Panc1 (cell line): ENCODE measurements around the gene TRIM37. TPM values are rescaled to one million over a fixed set of nuclear protein-coding genes. Genes with fewer than 3 reads are reported as not detected.

Experiments
- ATAC-seq: fragments of 200-7000 bp; cut with Tn5 transposase; 2 replicates; pipeline ENCODE4 v1.9.1; 2020; ENCODE audit warnings: mild to moderate bottlenecking, moderate library complexity
- BruUV-seq: library from RNA; stranded (reverse); fragments of 400-500 nt; replicated peaks from 2 replicates; lab custom pipeline; 2021; lab: Mats Ljungman, UMichigan
- CTCF ChIA-PET: fragments of 300-600 bp; sonication (Branson Sonifier 250); formaldehyde crosslinking; loops from one replicate; lab custom pipeline; 2022; ENCODE audit warnings: antibody characterized with exemption; lab: Charles Lee
- POLR2A ChIA-PET: fragments of 300-600 bp; sonication (Branson Sonifier 250); formaldehyde crosslinking; loops from one replicate; lab custom pipeline; 2022; ENCODE audit warnings: antibody characterized with exemption; lab: Charles Lee
- DNase-seq: peaks from one replicate; pipeline ENCODE4 v3.0.0-alpha.2; 2010; ENCODE audit warnings: low read depth, low spot score
- H3K27ac ChIP-seq: 2 replicates; pipeline ENCODE4 v1.5.1; 2011; ENCODE audit warnings: mild to moderate bottlenecking, low read length, inconsistent platforms
- H3K27me3 ChIP-seq: fragments of 200-500 bp; sonication (Bioruptor generic); 2 replicates; pipeline ENCODE4 v1.6.0; 2014; ENCODE audit warnings: low read length, inconsistent platforms; ENCODE audit not compliant: control insufficient read depth, insufficient read depth
- H3K36me3 ChIP-seq: fragments of 200-500 bp; sonication (Bioruptor generic); 2 replicates; pipeline ENCODE4 v1.5.1; 2014; ENCODE audit warnings: inconsistent platforms, mild to moderate bottlenecking, low read length, moderate library complexity; ENCODE audit not compliant: control insufficient read depth, insufficient read depth
- H3K4me1 ChIP-seq: 2 replicates; pipeline ENCODE4 v1.5.1; 2011; ENCODE audit warnings: inconsistent platforms, mild to moderate bottlenecking, low read length, moderate library complexity; ENCODE audit not compliant: control insufficient read depth, insufficient read depth
- H3K4me3 ChIP-seq, 2 experiments: 2 replicates each; pipeline ENCODE4 v1.5.1; 2011 to 2012; ENCODE audit warnings: low read depth in 2 of 2, low read length in 2 of 2, mild to moderate bottlenecking in 2 of 2, inconsistent platforms in 1 of 2, moderate library complexity in 1 of 2
- H3K9me3 ChIP-seq: fragments of 200-500 bp; sonication (Bioruptor generic); 2 replicates; pipeline ENCODE4 v1.5.1; 2014; ENCODE audit warnings: low read depth, mild to moderate bottlenecking, inconsistent platforms, low read length, moderate library complexity; ENCODE audit not compliant: control insufficient read depth, insufficient read depth
- POLR2AphosphoS5 ChIP-seq: IDR thresholded peaks from 2 replicates; pipeline ENCODE4 v1.6.1; 2012; ENCODE audit warnings: mild to moderate bottlenecking, low read depth, low read length, moderate library complexity
- SIN3A ChIP-seq: IDR thresholded peaks from 2 replicates; pipeline ENCODE4 v1.6.1; 2012; ENCODE audit warnings: low read depth, mild to moderate bottlenecking, low read length, moderate library complexity, borderline replicate concordance; ENCODE audit not compliant: insufficient read depth
- TCF7L2 ChIP-seq: IDR thresholded peaks from 2 replicates; pipeline ENCODE4 v1.6.1; 2011; ENCODE audit warnings: mild to moderate bottlenecking, low read depth, low read length, inconsistent platforms
- in situ Hi-C: cut with HindIII; loops from 2 replicates; pipeline ENCODE4 v1.10.0; 2016; ENCODE audit warnings: low sequenced_read_pairs, low pct_unique_long_range_greater_than_20kb
- intact Hi-C: fragments of 100-400 bp; cut with micrococcal nuclease; formaldehyde crosslinking; loops from one replicate; pipeline ENCODE4 v1.10.0; 2022; ENCODE audit not compliant: unreplicated experiment
- total RNA-seq: library from RNA; stranded (reverse); gene quantifications from one replicate; pipeline ENCODE4 v1.2.1, GENCODE V29; 2021; ENCODE audit not compliant: unreplicated experiment
- TF ChIP-seq, protein P1 (sequence below), 2 experiments: IDR thresholded peaks; 2 replicates each; pipeline ENCODE4 v1.6.1; 2011 to 2012; ENCODE audit warnings: low read depth in 2 of 2, control low read depth in 1 of 2, low read length in 1 of 2, mild to moderate bottlenecking in 1 of 2, moderate library complexity in 1 of 2; ENCODE audit not compliant: insufficient read depth in 1 of 2
- TF ChIP-seq, protein P2 (sequence below): fragments of 450-650 bp; IDR thresholded peaks from 2 replicates; pipeline ENCODE4 v1.5.1; 2017; ENCODE audit warnings: mild to moderate bottlenecking

Gene TRIM37
- total RNA-seq, 1 experiment from 2014 or later, result 43.3 TPM

DNA sequence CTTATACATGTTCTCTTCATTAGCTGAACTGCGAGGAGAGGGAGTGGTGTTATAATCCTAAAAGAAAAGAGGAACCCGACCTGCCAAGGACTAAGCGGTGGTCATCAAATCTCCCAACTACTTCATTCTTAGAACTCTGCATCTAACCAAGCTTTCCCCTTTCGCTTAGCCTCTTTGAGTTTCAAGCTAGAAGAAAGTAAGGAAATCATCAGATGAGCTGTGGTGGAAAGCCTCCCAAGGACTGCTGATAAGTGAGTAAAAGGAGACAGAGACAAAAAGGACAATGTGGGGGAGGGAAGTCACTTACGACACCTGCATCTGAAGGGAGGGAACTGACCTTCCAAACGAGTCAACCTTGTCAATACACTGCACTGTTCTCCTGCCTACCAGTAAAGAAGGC, 121.3 kb downstream of the TRIM37 start:
- CTCF ChIA-PET, result no interaction called here
- Histone ChIP-seq H3K9me3 (no peaks in the 10 kb centered on the region), H3K27me3 (no peaks in the 10 kb centered on the region), H3K27ac (no peak overlapping the region), H3K36me3 (no peaks in the 10 kb centered on the region; the same call in 1 of the 2 replicates), H3K4me1 (no peaks in the 10 kb centered on the region), H3K4me3 (no peak overlapping the region)
- no peak for DNase-seq
- POLR2A ChIA-PET, result no interaction called here
- ATAC-seq, result no peak
- TF ChIP-seq, protein P1, sequence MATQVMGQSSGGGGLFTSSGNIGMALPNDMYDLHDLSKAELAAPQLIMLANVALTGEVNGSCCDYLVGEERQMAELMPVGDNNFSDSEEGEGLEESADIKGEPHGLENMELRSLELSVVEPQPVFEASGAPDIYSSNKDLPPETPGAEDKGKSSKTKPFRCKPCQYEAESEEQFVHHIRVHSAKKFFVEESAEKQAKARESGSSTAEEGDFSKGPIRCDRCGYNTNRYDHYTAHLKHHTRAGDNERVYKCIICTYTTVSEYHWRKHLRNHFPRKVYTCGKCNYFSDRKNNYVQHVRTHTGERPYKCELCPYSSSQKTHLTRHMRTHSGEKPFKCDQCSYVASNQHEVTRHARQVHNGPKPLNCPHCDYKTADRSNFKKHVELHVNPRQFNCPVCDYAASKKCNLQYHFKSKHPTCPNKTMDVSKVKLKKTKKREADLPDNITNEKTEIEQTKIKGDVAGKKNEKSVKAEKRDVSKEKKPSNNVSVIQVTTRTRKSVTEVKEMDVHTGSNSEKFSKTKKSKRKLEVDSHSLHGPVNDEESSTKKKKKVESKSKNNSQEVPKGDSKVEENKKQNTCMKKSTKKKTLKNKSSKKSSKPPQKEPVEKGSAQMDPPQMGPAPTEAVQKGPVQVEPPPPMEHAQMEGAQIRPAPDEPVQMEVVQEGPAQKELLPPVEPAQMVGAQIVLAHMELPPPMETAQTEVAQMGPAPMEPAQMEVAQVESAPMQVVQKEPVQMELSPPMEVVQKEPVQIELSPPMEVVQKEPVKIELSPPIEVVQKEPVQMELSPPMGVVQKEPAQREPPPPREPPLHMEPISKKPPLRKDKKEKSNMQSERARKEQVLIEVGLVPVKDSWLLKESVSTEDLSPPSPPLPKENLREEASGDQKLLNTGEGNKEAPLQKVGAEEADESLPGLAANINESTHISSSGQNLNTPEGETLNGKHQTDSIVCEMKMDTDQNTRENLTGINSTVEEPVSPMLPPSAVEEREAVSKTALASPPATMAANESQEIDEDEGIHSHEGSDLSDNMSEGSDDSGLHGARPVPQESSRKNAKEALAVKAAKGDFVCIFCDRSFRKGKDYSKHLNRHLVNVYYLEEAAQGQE (IDR thresholded peaks at IDR 0.05; ENCODE audit: insufficient read depth in 1 of 2, low read depth in 2 of 2, low read length in 1 of 2), result no peak
- TF ChIP-seq POLR2AphosphoS5, result no peak
- TF ChIP-seq SIN3A, result no peak
- TF ChIP-seq TCF7L2, result no peak
- TF ChIP-seq, protein P2, sequence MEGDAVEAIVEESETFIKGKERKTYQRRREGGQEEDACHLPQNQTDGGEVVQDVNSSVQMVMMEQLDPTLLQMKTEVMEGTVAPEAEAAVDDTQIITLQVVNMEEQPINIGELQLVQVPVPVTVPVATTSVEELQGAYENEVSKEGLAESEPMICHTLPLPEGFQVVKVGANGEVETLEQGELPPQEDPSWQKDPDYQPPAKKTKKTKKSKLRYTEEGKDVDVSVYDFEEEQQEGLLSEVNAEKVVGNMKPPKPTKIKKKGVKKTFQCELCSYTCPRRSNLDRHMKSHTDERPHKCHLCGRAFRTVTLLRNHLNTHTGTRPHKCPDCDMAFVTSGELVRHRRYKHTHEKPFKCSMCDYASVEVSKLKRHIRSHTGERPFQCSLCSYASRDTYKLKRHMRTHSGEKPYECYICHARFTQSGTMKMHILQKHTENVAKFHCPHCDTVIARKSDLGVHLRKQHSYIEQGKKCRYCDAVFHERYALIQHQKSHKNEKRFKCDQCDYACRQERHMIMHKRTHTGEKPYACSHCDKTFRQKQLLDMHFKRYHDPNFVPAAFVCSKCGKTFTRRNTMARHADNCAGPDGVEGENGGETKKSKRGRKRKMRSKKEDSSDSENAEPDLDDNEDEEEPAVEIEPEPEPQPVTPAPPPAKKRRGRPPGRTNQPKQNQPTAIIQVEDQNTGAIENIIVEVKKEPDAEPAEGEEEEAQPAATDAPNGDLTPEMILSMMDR, result no peak
- BruUV-seq, result no TSS peak
- intact Hi-C loops (no loop called here), in situ Hi-C loops (no loop called here)

DNA sequence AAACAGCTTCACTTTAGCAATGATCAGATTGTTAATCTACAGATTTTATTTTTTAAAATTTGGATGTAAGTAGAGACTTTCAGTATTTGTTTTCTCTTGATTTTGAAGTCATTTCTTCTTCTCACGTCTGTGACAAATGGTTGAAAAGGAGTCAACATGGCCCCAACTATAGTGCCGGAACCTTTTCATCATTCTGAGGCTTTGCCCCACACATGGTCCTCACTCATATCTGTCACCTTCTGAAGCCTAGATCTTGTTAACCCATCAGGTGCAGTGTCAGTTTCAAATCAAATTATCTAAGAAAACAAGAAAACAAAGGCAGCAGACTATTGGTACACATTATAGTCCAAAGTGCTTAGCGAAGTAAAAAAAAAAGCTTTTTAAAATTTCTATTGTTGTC, 124.1 kb downstream of the TRIM37 start:
- intact Hi-C loops, result no loop called here
- ATAC-seq, result no peak
- ChIA-PET POLR2A (no interaction called here), CTCF (no interaction called here)
- Histone ChIP-seq H3K36me3 (no peaks in the 10 kb centered on the region; the same call in 1 of the 2 replicates), H3K4me1 (no peaks in the 10 kb centered on the region), H3K27me3 (no peaks in the 10 kb centered on the region), H3K4me3 (no peak overlapping the region), H3K9me3 (no peaks in the 10 kb centered on the region), H3K27ac (no peak overlapping the region)
- TF ChIP-seq SIN3A (no peak), POLR2AphosphoS5 (no peak), TCF7L2 (no peak)
- TF ChIP-seq, protein P1 (IDR thresholded peaks at IDR 0.05; ENCODE audit: insufficient read depth in 1 of 2, low read depth in 2 of 2, low read length in 1 of 2), result no peak
- TF ChIP-seq, protein P2, result no peak
- in situ Hi-C loops, result no loop called here
- DNase-seq, result no peak
- BruUV-seq, result no TSS peak
